ENCODE data around the gene SPIN1.

SPIN1 gene

DNA sequence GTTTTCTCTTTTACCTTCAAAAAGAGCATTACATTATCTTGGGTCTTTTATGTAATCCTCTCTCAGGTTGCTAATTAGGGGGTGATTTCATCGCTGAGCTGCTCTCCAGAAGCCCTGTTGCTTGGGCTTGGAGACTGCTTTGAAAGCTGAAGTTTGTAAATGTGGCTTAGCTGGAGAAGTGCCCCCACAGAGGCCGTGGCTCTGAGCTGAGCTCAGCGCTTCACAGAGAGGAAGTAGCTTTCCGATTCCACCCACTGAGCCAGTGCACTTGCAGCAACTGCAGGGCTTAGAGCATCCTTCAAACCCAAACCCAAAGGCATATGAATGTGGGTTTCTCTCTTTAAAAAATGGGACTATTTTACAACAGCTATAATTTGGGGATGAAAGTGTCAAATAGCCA lies 133.1 kb downstream of the SPIN1 start:
- Histone ChIP-seq H3K36me3 (no peaks in the 10 kb centered on the region), H3K4me1 (no peaks in the 10 kb centered on the region), H3K27me3 (no peaks in the 10 kb centered on the region), H3K9me3 (no peaks in the 10 kb centered on the region), H3K4me3 (ENCODE audit: low read depth, low read length) (no peak overlapping the region)
- no peak for DNase-seq
- TF ChIP-seq, protein P1, sequence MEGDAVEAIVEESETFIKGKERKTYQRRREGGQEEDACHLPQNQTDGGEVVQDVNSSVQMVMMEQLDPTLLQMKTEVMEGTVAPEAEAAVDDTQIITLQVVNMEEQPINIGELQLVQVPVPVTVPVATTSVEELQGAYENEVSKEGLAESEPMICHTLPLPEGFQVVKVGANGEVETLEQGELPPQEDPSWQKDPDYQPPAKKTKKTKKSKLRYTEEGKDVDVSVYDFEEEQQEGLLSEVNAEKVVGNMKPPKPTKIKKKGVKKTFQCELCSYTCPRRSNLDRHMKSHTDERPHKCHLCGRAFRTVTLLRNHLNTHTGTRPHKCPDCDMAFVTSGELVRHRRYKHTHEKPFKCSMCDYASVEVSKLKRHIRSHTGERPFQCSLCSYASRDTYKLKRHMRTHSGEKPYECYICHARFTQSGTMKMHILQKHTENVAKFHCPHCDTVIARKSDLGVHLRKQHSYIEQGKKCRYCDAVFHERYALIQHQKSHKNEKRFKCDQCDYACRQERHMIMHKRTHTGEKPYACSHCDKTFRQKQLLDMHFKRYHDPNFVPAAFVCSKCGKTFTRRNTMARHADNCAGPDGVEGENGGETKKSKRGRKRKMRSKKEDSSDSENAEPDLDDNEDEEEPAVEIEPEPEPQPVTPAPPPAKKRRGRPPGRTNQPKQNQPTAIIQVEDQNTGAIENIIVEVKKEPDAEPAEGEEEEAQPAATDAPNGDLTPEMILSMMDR (IDR thresholded peaks at IDR 0.05; ENCODE audit: low read depth, low read length): no peak

DNA sequence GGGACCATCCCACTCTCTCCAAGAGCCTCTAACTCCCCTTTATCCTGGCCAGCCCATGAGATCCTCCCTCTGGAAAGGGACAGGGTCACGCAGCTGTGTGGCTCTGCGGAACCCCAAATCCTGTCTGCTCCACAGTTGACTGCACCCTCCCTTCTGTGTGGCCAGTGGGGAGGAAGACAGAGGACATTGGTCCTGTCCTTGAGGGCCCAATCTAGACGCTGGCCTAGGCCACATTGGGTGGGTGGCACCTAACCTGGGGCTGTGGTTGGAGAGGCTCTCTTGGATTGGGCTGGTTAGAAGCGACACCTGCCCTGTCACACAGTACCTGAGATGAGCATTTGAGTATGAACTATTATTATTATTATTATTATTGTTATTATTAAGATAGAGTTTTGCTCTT lies 134.1 kb downstream of the SPIN1 start:
- TF ChIP-seq, protein P1 (IDR thresholded peaks at IDR 0.05; ENCODE audit: low read depth, low read length): no peak
- H3K27me3 ChIP-seq: no peaks in the 10 kb centered on the region
- no peaks in the 10 kb centered on the region for H3K36me3 ChIP-seq
- H3K4me3 ChIP-seq (ENCODE audit: low read depth, low read length): no peak overlapping the region
- no peaks in the 10 kb centered on the region for H3K9me3 ChIP-seq
- DNase-seq: no peak
- no peaks in the 10 kb centered on the region for H3K4me1 ChIP-seq

DNA sequence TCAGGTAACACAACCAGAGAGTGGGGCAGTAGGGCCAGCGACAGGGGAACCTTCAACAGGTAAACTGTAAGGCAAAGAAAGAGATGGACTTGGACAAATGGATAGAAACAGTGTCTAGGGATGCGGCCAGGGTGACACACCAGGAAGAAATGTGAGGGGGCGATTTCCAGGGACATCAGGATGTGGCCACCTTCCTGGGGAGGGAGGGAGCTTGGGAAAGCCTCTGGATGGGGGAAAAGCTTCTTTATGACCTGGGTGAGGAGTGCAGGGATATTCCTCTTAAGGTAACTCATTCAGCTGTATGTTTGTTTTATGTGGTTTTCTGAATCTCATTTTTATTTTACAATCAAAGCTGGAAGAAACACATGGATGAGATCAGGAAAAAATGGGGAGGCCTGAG lies 134.8 kb downstream of the SPIN1 start:
- Histone ChIP-seq H3K36me3 (no peaks in the 10 kb centered on the region), H3K9me3 (no peaks in the 10 kb centered on the region), H3K27me3 (no peaks in the 10 kb centered on the region), H3K4me3 (ENCODE audit: low read depth, low read length) (no peak overlapping the region), H3K4me1 (no peaks in the 10 kb centered on the region)
- DNase-seq: no peak
- TF ChIP-seq, protein P1 (IDR thresholded peaks at IDR 0.05; ENCODE audit: low read depth, low read length): no peak

DNA sequence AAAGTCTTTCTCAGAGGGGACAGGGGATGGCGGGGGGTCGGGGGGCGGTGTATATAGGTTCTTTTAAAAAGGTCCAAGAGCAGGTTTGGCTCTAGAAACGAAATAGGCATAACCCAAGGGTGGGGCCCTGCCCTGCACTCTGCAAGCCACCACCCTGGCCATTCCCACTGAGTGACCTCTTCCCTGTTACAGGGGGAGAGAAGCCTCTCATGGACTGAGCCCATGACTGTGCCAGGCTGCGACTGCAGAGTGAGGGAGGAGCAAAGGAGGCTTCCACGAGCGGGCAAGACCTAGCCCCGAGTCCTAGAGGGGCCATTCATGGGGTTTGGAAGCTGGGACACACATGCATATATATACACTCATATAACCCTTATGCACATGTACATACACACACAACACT lies 136.7 kb downstream of the SPIN1 start:
- TF ChIP-seq, protein P1 (IDR thresholded peaks at IDR 0.05; ENCODE audit: low read depth, low read length): no peak
- Histone ChIP-seq H3K36me3 (no peaks in the 10 kb centered on the region), H3K27me3 (no peaks in the 10 kb centered on the region), H3K4me3 (ENCODE audit: low read depth, low read length) (no peak overlapping the region), H3K9me3 (no peaks in the 10 kb centered on the region), H3K4me1 (no peaks in the 10 kb centered on the region)
- no peak for DNase-seq

DNA sequence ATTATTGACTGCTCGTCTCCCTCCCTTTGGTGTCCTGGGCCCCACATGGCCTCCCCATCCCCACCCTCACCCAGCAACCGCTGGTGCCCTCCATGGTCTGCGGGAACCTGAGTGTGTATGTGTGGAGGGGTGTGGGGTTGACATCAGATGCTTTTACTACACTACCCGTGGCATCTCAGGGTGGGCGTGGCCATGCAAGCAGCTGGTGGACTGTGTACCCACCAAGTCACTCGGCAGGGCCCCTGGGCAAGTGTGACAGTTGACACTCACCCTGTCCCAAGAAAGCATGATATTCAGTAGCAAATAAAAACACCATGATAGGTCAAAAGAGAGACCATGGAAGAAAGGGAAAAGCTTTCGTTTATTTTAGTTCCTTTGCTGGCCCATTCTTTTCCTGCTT lies 139.4 kb downstream of the SPIN1 start:
- no peak overlapping the region for H3K4me3 ChIP-seq (ENCODE audit: low read depth, low read length)
- no peaks in the 10 kb centered on the region for H3K36me3 ChIP-seq
- H3K9me3 ChIP-seq: no peaks in the 10 kb centered on the region
- H3K27me3 ChIP-seq: peaks cover 3% of the 10 kb centered on the region; the same call in 1 of the 2 replicates
- TF ChIP-seq, protein P1 (IDR thresholded peaks at IDR 0.05; ENCODE audit: low read depth, low read length): no peak
- no peak for DNase-seq
- no peaks in the 10 kb centered on the region for H3K4me1 ChIP-seq
